Measurements from ENCODE around the gene HNRNPM.

HNRNPM gene

GRCh38 chr19:8458380-8458779 is 13.6 kb downstream of the HNRNPM start:
- Histone ChIP-seq H3K27me3 (no peaks in the 10 kb centered on the region), H3K4me1 (ENCODE audit: control insufficient read depth in 1 of 2, insufficient read depth in 1 of 2, low read depth in 1 of 2, low read length in 1 of 2) (peaks cover 4 to 10% of the 10 kb centered on the region in 2 experiments), H3K36me3 (peaks cover 24% of the 10 kb centered on the region), H3K4me3 (ENCODE audit: low read depth in 1 of 2, low read length in 1 of 2) (no peak overlapping the region), H3K9me3 (no peaks in the 10 kb centered on the region), H3K27ac (peak overlapping the region; percentile 14)
- TF ChIP-seq, protein P1, sequence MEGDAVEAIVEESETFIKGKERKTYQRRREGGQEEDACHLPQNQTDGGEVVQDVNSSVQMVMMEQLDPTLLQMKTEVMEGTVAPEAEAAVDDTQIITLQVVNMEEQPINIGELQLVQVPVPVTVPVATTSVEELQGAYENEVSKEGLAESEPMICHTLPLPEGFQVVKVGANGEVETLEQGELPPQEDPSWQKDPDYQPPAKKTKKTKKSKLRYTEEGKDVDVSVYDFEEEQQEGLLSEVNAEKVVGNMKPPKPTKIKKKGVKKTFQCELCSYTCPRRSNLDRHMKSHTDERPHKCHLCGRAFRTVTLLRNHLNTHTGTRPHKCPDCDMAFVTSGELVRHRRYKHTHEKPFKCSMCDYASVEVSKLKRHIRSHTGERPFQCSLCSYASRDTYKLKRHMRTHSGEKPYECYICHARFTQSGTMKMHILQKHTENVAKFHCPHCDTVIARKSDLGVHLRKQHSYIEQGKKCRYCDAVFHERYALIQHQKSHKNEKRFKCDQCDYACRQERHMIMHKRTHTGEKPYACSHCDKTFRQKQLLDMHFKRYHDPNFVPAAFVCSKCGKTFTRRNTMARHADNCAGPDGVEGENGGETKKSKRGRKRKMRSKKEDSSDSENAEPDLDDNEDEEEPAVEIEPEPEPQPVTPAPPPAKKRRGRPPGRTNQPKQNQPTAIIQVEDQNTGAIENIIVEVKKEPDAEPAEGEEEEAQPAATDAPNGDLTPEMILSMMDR (IDR thresholded peaks at IDR 0.05) = no peak

GRCh38 chr19:8459095-8459494 is 14.3 kb downstream of the HNRNPM start:
- no peaks in the 10 kb centered on the region for H3K9me3 ChIP-seq
- TF ChIP-seq, protein P1 (IDR thresholded peaks at IDR 0.05) = no peak
- H3K27me3 ChIP-seq = no peaks in the 10 kb centered on the region
- H3K4me1 ChIP-seq (ENCODE audit: control insufficient read depth in 1 of 2, insufficient read depth in 1 of 2, low read depth in 1 of 2, low read length in 1 of 2) = peaks cover 0 to 3% of the 10 kb centered on the region in 2 experiments
- H3K36me3 ChIP-seq = peaks cover 31% of the 10 kb centered on the region
- H3K27ac ChIP-seq = no peak overlapping the region
- no peak overlapping the region for H3K4me3 ChIP-seq (ENCODE audit: low read depth in 1 of 2, low read length in 1 of 2)

DNA sequence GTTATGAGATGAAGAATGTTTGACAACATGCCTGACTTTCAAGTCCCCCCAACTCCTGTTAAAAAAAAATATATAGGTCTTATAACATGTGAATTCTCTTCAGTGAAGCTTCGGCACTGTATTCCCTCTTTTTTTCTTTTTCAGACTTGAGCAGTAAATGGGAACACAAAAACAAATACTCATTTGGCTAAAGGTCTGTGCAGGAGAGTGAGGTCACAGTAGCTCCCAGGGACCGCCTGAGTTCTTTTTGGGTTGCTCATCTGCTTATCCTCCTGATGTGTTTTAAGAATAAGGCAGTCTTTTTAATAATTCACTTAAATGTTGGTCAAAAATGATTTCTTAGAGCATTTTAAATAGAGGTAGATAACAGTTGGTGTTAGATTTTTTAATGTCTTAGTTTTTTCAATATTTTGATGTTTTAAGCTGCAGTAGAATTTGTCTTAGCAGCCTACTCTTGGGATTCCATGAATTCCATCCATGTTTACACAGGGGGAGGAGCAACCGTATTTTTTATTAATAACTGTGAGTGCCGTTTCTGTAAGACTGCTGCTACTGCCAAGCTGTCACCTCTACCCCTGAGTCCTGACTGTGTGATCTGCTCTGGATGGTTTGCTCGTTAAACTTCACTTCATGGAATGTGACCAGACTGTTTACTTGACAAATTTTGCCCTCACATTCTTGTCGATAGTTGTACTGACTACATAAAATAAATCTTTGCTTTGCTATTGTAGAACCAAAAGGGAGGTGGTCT is 14.9 kb downstream of the HNRNPM start:
- peaks cover 37% of the 10 kb centered on the region for H3K36me3 ChIP-seq

GRCh38 chr19:8460516-8461298 is 15.9 kb downstream of the HNRNPM start:
- no peak overlapping the region for H3K4me3 ChIP-seq (ENCODE audit: low read depth in 1 of 2, low read length in 1 of 2)
- no peak overlapping the region for H3K27ac ChIP-seq
- H3K27me3 ChIP-seq = no peaks in the 10 kb centered on the region
- H3K4me1 ChIP-seq (ENCODE audit: control insufficient read depth in 1 of 2, insufficient read depth in 1 of 2, low read depth in 1 of 2, low read length in 1 of 2) = no peaks in the 10 kb centered on the region
- no peaks in the 10 kb centered on the region for H3K9me3 ChIP-seq
- H3K36me3 ChIP-seq = peaks cover 47% of the 10 kb centered on the region
- TF ChIP-seq, protein P1 (IDR thresholded peaks at IDR 0.05) = no peak

More for the DNA sequence above, 14.9 kb downstream of the HNRNPM start:
- H3K27ac ChIP-seq = no peak overlapping the region
- TF ChIP-seq, protein P1 (IDR thresholded peaks at IDR 0.05) = no peak
- H3K4me3 ChIP-seq (ENCODE audit: low read depth in 1 of 2, low read length in 1 of 2) = no peak overlapping the region
- no peaks in the 10 kb centered on the region for H3K4me1 ChIP-seq (ENCODE audit: control insufficient read depth in 1 of 2, insufficient read depth in 1 of 2, low read depth in 1 of 2, low read length in 1 of 2)
- no peaks in the 10 kb centered on the region for H3K9me3 ChIP-seq
- no peaks in the 10 kb centered on the region for H3K27me3 ChIP-seq

GRCh38 chr19:8461376-8461775 is 16.6 kb downstream of the HNRNPM start:
- Histone ChIP-seq H3K4me1 (ENCODE audit: control insufficient read depth in 1 of 2, insufficient read depth in 1 of 2, low read depth in 1 of 2, low read length in 1 of 2) (no peaks in the 10 kb centered on the region), H3K9me3 (no peaks in the 10 kb centered on the region), H3K27ac (no peak overlapping the region), H3K27me3 (no peaks in the 10 kb centered on the region), H3K36me3 (peaks cover 48% of the 10 kb centered on the region), H3K4me3 (ENCODE audit: low read depth in 1 of 2, low read length in 1 of 2) (no peak overlapping the region)
- TF ChIP-seq, protein P1 (IDR thresholded peaks at IDR 0.05) = no peak

All from neutrophil (primary cell).